Measurements from ENCODE around the gene CDK6.
"Not testable (repeated sequence)": the region's sequence is repeated elsewhere in the genome, so short reads cannot be mapped to it uniquely, and the experiment has no call there.

Gene CDK6

GRCh38 chr7:92748495-92748894 lies 87.9 kb downstream of the CDK6 start:
- DNase-seq (ENCODE audit: low spot score in 2 of 2) (no peak), ATAC-seq (ENCODE audit: low read depth) (no peak)
- H3K36me3 Mint-ChIP-seq, result peaks cover 2% of the 10 kb centered on the region
- H3K4me1 Mint-ChIP-seq, result peaks cover 10% of the 10 kb centered on the region
- H3K27me3 Mint-ChIP-seq, result no peaks in the 10 kb centered on the region
- H3K9me3 Mint-ChIP-seq, result no peaks in the 10 kb centered on the region
- H3K27ac Mint-ChIP-seq, result no peak overlapping the region
- H3K4me3 Mint-ChIP-seq, result no peak overlapping the region

GRCh38 chr7:92747041-92747835 lies 89.1 kb downstream of the CDK6 start:
- Mint-ChIP-seq H3K27ac (no peak overlapping the region), H3K36me3 (peaks cover 2% of the 10 kb centered on the region), H3K27me3 (no peaks in the 10 kb centered on the region), H3K4me1 (peaks cover 10% of the 10 kb centered on the region), H3K4me3 (no peak overlapping the region), H3K9me3 (no peaks in the 10 kb centered on the region)
- no peak for DNase-seq (ENCODE audit: low spot score in 2 of 2)
- ATAC-seq (ENCODE audit: low read depth), result no peak

GRCh38 chr7:92745241-92745640 lies 91.1 kb downstream of the CDK6 start:
- Mint-ChIP-seq H3K4me1 (peaks cover 8% of the 10 kb centered on the region), H3K36me3 (peaks cover 2% of the 10 kb centered on the region), H3K27ac (no peak overlapping the region), H3K27me3 (no peaks in the 10 kb centered on the region), H3K9me3 (no peaks in the 10 kb centered on the region), H3K4me3 (no peak overlapping the region)
- ATAC-seq (ENCODE audit: low read depth) (no peak), DNase-seq (ENCODE audit: low spot score in 2 of 2) (no peak)

- not testable (repeated sequence) for H3K27me3 Mint-ChIP-seq; DNase-seq (ENCODE audit: low spot score in 2 of 2); H3K4me1 Mint-ChIP-seq; H3K4me3 Mint-ChIP-seq; ATAC-seq (ENCODE audit: low read depth); H3K36me3 Mint-ChIP-seq; H3K9me3 Mint-ChIP-seq
- H3K27ac Mint-ChIP-seq, result peak overlapping the region; percentile 3
Observed at GRCh38 chr7:92744180-92744579, 92.2 kb downstream of the CDK6 start.

DNA sequence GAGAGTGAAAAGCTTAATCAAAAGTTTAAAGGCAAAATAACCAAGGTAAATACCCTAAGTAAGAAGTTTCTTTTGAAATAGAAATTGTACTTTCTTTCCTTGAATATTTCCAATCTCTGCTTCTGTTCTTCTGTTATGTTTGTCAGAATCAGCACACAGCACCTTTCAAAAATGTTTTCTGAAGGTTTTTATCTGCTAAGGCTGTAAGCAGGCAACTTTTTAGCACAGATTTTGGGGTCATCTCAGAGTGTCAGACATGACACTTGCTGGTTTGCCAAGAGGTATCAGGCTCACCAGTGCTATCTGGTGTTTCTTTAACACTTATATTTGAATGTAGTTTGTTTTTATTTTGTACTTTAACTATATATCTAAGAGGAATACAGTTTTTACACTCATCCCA lies 94.2 kb downstream of the CDK6 start:
- H3K4me1 Mint-ChIP-seq, result no peaks in the 10 kb centered on the region
- H3K9me3 Mint-ChIP-seq, result no peaks in the 10 kb centered on the region
- no peak for ATAC-seq (ENCODE audit: low read depth)
- H3K36me3 Mint-ChIP-seq, result peaks cover 2% of the 10 kb centered on the region
- no peak for DNase-seq (ENCODE audit: low spot score in 2 of 2)
- no peak overlapping the region for H3K27ac Mint-ChIP-seq
- no peaks in the 10 kb centered on the region for H3K27me3 Mint-ChIP-seq
- no peak overlapping the region for H3K4me3 Mint-ChIP-seq

- H3K9me3 Mint-ChIP-seq, result no peaks in the 10 kb centered on the region
- H3K4me3 Mint-ChIP-seq, result no peak overlapping the region
- no peaks in the 10 kb centered on the region for H3K4me1 Mint-ChIP-seq
- no peak for ATAC-seq (ENCODE audit: low read depth)
- H3K27me3 Mint-ChIP-seq, result no peaks in the 10 kb centered on the region
- peaks cover 6% of the 10 kb centered on the region for H3K36me3 Mint-ChIP-seq
- no peak overlapping the region for H3K27ac Mint-ChIP-seq
- no peak for DNase-seq (ENCODE audit: low spot score in 2 of 2)
Observed at GRCh38 chr7:92740700-92741126, 95.7 kb downstream of the CDK6 start.

- Mint-ChIP-seq H3K36me3 (peaks cover 6% of the 10 kb centered on the region), H3K4me3 (no peak overlapping the region), H3K27me3 (no peaks in the 10 kb centered on the region), H3K4me1 (no peaks in the 10 kb centered on the region), H3K27ac (no peak overlapping the region), H3K9me3 (no peaks in the 10 kb centered on the region)
- no peak for ATAC-seq (ENCODE audit: low read depth)
- no peak for DNase-seq (ENCODE audit: low spot score in 2 of 2)
Observed at GRCh38 chr7:92740134-92740533, 96.2 kb downstream of the CDK6 start.

GRCh38 chr7:92739091-92739490 lies 97.3 kb downstream of the CDK6 start:
- H3K4me1 Mint-ChIP-seq, result no peaks in the 10 kb centered on the region
- no peak for DNase-seq (ENCODE audit: low spot score in 2 of 2)
- H3K4me3 Mint-ChIP-seq, result no peak overlapping the region
- no peak for ATAC-seq (ENCODE audit: low read depth)
- H3K9me3 Mint-ChIP-seq, result no peaks in the 10 kb centered on the region
- H3K36me3 Mint-ChIP-seq, result peaks cover 6% of the 10 kb centered on the region
- no peak overlapping the region for H3K27ac Mint-ChIP-seq
- no peaks in the 10 kb centered on the region for H3K27me3 Mint-ChIP-seq

- Mint-ChIP-seq H3K27me3 (no peaks in the 10 kb centered on the region), H3K9me3 (no peaks in the 10 kb centered on the region), H3K36me3 (peaks cover 4% of the 10 kb centered on the region), H3K4me3 (no peak overlapping the region), H3K4me1 (peaks cover 3% of the 10 kb centered on the region), H3K27ac (no peak overlapping the region)
- ATAC-seq (ENCODE audit: low read depth) (no peak), DNase-seq (ENCODE audit: low spot score in 2 of 2) (no peak)
Observed at GRCh38 chr7:92737706-92738105, 98.7 kb downstream of the CDK6 start.

DNA sequence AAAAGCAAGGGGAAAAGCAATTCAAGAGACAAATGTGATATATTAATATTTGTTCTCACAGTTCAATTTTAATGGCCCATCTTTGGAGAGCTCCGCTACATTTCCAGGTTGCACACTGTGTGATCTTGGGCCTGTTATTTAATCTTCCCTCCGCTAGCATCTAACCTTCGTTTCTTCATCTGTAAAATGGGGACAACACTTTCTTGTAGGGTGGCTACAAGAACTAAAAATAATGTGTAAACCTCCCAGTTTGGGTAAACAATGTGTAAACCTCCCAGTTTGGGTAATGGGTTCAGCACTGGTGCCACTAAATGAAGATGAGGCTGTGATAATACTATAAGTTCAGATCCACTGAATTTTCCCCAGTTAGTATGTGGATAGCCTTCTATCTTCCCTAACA lies 99.5 kb downstream of the CDK6 start:
- Mint-ChIP-seq H3K4me1 (peaks cover 11% of the 10 kb centered on the region), H3K9me3 (no peaks in the 10 kb centered on the region), H3K4me3 (no peak overlapping the region), H3K27ac (no peak overlapping the region), H3K27me3 (no peaks in the 10 kb centered on the region), H3K36me3 (peaks cover 4% of the 10 kb centered on the region)
- ATAC-seq (ENCODE audit: low read depth) (no peak), DNase-seq (ENCODE audit: low spot score in 2 of 2) (no peak)

DNA sequence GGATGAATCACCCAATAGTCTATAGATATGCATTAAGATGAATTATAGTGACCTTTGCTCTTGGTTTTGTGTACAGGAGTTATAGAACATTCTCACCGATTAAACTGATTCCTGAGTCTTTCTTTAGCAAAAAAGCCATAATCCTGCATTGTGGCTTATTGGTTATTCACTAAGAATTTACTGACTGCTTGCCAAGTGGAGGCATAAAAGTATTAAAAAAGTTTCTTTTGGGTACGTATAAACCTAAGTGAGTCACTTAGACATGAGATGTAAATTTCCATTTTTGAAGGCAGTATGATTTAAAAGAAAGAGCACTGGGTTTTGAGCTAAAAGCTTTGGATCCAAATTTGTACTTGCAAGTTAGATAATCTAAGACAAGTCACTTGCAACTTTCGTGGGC lies 100.7 kb downstream of the CDK6 start:
- H3K36me3 Mint-ChIP-seq, result peaks cover 4% of the 10 kb centered on the region
- peaks cover 14% of the 10 kb centered on the region for H3K4me1 Mint-ChIP-seq

DNA sequence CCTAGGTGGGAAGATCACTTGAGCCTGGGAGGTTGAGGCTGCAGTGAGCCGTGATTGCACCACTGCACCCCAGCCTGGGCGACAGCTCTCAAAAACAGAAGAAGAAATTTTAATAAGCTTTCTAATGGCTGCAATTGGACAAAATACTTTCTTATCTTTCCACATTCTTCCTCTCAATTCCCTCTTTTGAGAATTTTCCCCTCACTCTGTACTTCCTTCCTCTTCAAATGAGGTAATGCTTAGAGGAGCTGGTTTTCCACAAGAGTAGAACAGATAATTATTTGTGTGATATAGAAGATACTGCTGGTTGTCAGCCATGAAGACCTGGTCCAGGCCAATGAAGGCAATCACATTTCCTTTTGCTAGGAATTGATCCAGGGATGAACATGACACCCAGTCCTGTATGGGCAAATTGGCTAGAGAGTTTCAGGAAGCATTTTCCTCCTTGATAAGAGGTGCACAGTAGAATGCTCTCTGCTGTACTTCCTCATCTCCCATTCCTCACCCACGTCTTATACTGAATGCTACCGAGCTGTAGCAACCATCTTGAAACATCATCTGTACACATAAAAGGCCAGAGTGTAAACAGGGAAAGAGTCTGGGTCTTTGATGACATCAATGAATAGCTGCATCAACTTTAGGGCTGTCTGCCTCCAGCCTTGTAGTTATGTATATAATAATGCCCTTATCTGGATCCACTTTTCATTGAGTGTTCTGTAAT lies 103.9 kb downstream of the CDK6 start:
- peaks cover 14% of the 10 kb centered on the region for H3K4me1 Mint-ChIP-seq
- H3K9me3 Mint-ChIP-seq, result no peaks in the 10 kb centered on the region
- DNase-seq (ENCODE audit: low spot score in 2 of 2), result no peak
- no peaks in the 10 kb centered on the region for H3K27me3 Mint-ChIP-seq
- H3K36me3 Mint-ChIP-seq, result peaks cover 4% of the 10 kb centered on the region
- ATAC-seq (ENCODE audit: low read depth), result peak; percentile 10
- no peak overlapping the region for H3K4me3 Mint-ChIP-seq
- peak overlapping the region; percentile 82 for H3K27ac Mint-ChIP-seq

More for the DNA sequence above, 100.7 kb downstream of the CDK6 start:
- Mint-ChIP-seq H3K27me3 (no peaks in the 10 kb centered on the region), H3K9me3 (no peaks in the 10 kb centered on the region), H3K4me3 (no peak overlapping the region), H3K27ac (no peak overlapping the region)
- ATAC-seq (ENCODE audit: low read depth) (no peak), DNase-seq (ENCODE audit: low spot score in 2 of 2) (no peak)

- DNase-seq (ENCODE audit: low spot score in 2 of 2) (peak in 1 of 2 donors; percentile 8), ATAC-seq (ENCODE audit: low read depth) (peak; percentile 90)
- peaks cover 14% of the 10 kb centered on the region for H3K4me1 Mint-ChIP-seq
- H3K36me3 Mint-ChIP-seq, result peaks cover 3% of the 10 kb centered on the region
- H3K4me3 Mint-ChIP-seq, result no peak overlapping the region
- H3K9me3 Mint-ChIP-seq, result no peaks in the 10 kb centered on the region
- peak overlapping the region; percentile 82 for H3K27ac Mint-ChIP-seq
- H3K27me3 Mint-ChIP-seq, result no peaks in the 10 kb centered on the region
Observed at GRCh38 chr7:92731335-92732063, 104.9 kb downstream of the CDK6 start.

GRCh38 chr7:92730808-92731207 lies 105.6 kb downstream of the CDK6 start:
- peak overlapping the region; percentile 82 for H3K27ac Mint-ChIP-seq

More at GRCh38 chr7:92730808-92731207, 105.6 kb downstream of the CDK6 start:
- H3K27me3 Mint-ChIP-seq, result no peaks in the 10 kb centered on the region
- no peaks in the 10 kb centered on the region for H3K9me3 Mint-ChIP-seq
- peaks cover 14% of the 10 kb centered on the region for H3K4me1 Mint-ChIP-seq
- H3K4me3 Mint-ChIP-seq, result no peak overlapping the region
- DNase-seq (ENCODE audit: low spot score in 2 of 2), result no peak
- ATAC-seq (ENCODE audit: low read depth), result no peak
- no peaks in the 10 kb centered on the region for H3K36me3 Mint-ChIP-seq

Data from memory B cell (primary cell).